HG02840 (cell line): ENCODE measurements around the gene KCNE4.

Experiments used
- ATAC-seq: cut with Tn5 transposase; IDR thresholded peaks from one replicate; pipeline ENCODE4 v1.9.1; 2021; ENCODE audit warnings: mild to moderate bottlenecking, moderate library complexity, moderate number of reproducible peaks; ENCODE audit not compliant: unreplicated experiment, low FRiP score

KCNE4 gene, protein sequence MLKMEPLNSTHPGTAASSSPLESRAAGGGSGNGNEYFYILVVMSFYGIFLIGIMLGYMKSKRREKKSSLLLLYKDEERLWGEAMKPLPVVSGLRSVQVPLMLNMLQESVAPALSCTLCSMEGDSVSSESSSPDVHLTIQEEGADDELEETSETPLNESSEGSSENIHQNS

DNA sequence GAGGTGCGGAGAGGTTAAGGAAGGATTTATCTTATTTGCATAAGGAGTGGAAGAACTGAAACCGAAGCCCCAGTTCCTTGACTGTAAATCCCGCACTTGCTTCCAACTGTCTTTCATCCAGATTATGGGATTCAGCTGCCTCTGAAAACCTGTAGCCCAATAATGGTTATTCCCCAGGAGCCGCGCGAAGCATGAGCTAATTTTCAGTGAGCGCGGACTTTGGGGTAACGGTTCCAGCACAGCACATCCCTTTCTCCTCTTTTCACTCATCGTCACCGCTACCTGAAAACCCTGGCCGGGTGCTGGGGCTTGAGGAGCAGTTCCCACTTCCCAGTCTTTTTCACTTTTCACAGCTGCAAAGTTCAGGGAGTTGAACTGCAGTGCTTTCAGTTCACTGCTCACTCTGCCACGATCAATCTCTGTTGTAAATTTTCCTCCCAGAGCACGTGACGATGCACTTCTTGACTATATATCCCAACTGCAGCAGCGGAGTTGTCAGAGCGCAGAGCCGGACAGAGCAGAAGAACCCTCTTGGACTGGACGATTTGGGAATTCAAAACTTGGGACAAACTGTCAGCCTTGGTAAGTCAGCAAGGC, at the start of gene KCNE4:
TSS of gene KCNE4 (plus strand) at position 498 of the 597 bp plus-strand sequence. CDS start 641 bp downstream, outside the sequence.
- ATAC-seq, result no peak

DNA sequence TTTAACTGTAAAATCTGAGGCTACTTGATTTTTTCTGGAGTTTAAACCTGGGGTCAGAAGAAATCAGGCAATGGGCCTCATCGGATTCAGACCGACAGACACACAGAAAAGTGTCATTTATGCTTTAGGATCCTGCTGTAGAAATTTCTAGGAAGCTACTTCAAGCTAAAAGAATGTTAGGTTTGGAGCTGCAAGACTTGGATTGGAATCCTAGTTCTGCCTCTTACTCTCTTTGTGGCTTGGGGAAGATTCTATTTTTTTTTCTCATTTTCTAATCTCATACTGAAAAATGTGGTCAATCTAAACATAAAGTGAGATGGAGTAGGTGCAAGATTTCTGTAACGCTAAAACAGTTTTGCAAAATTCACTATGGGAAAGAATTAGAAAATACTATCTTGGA, 48.8 kb upstream of the KCNE4 start:
- ATAC-seq, result no peak

DNA sequence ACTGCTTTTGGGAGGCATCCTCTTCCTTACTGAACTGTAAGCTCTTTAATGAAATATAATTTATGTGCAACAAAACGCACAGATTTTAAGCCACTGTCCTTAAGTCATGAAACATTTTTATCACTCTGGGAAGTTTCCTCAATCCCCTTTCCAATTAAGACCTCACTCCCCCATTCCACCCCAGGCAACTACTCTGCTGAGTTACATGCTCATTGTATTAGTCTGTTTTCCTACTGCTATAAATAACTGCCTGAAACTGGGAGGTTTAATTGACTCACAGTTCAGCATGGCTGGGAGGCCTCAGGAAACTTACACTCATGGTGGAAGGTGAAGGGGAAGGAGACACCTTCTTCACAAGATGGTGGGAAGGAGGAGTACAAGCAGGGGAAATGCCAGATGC, 46.5 kb upstream of the KCNE4 start:
- no peak for ATAC-seq

DNA sequence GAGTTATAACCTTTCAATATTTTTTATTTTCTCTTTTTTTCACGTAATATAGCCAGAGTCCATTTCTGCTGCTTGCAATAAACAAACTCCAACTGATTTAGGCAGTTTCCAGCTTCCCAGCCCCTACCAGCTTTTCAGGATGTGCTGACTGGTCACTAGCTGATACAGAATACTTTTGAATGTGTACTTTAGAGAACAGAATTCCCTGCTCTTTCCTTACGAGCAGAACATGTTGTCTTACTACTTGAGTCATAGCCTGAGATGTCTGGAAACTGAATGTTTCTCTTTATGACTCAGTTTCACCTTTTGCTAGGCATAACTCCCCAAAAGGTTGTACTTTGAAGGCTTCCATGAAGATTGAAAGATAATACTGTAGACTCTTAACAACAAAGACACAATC, 44.5 kb upstream of the KCNE4 start:
- no peak for ATAC-seq

DNA sequence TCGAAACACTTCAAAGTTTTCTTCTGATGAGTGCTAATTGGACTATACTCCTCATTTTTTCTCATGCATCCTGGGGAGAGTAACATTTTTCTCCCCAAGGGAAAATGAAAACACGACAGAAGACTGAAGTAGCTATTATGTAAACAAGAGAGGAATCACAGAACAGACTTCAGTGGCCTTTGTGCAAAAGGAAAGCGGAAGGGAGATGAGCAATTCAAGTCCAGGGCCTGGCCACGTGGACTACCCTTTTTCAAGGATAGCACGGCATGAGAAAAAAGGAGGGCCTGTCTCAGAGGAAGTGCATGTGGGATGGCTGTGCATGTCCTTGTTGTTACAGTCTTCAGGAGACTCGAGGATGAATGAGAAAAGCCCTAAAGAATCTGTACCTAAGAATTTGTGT, 43.8 kb upstream of the KCNE4 start:
- no peak for ATAC-seq

DNA sequence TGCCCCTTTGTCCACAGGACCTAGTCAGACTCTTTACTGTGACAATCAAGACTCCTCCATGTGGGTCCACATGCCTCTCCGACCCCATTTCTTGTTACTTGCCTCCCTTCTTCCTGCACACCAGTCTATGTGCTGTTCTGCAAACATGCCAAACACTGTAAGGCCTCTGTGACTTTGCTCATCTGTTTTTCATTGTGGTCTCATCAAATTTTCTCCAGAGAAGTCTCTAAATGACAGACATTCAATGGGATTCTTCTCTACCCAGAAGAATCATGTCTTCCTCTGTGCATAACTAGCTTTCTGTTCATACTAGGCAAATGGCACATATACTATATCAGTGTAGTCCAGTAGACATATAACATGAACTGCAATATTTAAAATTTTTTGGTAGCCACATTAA, 43.0 kb upstream of the KCNE4 start:
- ATAC-seq, result no peak

DNA sequence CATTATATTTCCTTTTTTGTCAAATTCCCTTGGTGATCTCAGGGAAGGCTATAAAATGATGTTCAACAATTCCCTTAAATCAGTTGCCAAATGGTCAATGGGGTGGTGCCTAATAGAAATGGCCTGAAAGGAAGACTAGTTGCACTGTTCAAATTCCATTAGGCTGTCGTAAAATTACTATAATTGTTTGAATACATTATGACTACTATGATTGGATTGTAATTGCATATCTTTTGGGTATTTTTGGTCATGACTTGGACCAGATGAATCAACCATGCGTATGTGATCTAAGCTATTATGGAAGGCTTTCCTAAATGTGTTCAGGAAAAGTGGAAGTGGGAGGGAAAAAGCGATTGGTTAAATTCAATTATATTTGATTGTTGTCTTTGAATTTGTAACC, 41.3 kb upstream of the KCNE4 start:
- no peak for ATAC-seq

DNA sequence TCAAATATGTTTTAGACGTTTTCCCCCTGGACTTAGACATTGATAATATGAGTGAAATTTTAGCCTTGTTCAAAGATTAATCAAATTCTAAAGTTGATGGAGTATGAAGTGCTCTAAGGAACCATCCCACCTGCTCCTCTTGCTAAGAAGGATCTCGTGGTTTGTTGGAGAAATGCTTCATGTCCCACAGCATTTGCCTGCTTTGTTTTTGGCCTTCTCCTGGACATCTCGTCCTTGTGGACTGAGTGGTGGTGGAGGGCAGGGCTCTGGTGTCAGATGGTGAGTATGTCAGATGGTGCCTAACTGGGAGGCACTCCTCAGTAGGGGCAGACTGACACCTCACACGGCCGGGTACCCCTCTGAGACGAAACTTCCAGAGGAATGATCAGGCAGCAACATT, 39.7 kb upstream of the KCNE4 start:
- ATAC-seq, result no peak

DNA sequence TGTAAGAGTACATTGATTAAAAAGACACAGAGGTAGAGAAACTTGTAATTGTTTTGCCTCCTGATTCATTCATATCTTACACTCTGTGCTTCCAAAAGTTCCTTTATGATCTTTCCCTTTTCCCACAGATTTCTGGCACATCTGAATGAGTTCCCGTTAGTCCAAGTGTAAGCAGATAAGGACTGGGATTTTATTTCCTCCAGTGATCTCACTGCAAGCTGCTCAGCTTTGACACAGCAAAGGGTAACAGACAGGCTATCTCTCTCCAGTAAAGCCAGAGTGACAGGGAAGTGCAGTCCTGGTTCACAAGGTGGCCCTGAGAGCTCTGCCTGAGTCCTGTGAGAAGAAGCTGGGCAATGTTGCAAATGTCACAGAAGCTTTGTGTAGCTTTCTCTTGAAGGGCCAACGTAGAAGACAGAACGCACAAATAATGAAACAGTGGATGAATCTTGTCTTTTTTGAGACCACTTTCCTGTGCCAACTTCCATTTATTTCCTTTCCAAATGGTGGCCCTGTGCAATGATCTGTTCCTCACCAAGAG, 32.5 kb upstream of the KCNE4 start:
- no peak for ATAC-seq

DNA sequence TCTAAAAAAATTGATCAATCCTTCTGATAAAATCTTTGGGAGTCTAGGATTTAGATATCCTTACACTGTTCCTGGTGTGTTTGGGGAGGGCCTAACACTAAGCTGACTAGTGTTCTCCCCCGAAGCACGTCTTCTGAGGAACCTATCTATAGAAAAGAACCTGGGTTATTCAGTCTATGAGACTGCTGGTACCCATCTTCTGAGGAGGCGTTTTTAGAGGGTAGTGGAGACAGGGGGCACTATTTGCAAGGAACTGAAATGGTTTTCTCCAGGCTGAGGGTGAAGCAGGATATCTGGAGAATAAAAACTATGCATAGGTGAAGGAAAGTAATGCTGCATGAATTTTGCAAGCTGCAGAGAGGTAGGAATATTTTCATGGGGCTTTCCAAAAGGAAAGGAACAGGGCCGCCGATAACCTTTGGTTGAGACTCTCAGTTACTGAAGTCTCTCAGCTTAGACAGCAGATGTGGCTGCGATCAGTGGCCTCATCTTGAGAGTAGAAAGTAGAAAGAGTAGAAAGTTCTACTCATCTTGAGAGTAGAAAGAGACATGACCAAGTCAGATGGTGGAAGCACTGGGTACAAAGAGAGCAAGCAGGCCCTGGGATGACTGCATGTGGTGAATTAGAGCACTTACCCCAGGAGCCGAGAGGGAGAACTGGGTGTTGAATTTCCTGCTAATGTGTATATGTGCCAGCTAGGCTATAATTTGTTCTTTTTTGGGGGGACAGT, 31.8 kb upstream of the KCNE4 start:
- no peak for ATAC-seq

DNA sequence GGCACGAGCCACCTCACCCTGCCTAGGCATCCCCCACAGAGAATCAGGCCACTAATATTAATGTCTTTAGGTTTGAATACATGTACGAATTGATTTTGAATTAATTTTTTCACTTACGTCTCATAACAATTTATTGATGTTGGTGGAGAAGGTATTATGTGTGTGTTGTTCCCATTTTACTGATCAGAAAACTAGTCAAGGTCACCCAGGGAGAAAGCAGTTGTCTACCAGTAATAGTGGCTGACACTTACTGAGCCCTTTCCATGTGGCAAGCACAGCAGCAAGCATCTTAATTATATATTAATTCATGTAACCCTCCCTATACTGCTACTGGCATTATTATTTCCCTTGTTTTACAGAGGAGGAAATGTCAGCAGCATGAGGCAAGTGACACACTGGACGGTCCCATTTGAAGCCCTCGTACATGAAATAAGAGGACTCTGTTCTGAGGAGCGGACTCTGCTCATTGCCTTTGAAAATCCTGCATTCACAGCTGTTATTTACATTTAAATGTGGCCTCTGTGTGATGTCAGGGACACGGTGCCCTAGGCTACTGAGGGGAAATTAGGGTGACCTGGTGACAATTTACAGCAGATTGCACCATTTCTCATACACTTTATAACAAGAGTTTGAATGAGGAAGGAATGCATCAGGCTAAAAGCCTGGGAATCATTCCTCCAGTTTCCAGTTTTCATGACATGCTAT, 30.9 kb upstream of the KCNE4 start:
- no peak for ATAC-seq

DNA sequence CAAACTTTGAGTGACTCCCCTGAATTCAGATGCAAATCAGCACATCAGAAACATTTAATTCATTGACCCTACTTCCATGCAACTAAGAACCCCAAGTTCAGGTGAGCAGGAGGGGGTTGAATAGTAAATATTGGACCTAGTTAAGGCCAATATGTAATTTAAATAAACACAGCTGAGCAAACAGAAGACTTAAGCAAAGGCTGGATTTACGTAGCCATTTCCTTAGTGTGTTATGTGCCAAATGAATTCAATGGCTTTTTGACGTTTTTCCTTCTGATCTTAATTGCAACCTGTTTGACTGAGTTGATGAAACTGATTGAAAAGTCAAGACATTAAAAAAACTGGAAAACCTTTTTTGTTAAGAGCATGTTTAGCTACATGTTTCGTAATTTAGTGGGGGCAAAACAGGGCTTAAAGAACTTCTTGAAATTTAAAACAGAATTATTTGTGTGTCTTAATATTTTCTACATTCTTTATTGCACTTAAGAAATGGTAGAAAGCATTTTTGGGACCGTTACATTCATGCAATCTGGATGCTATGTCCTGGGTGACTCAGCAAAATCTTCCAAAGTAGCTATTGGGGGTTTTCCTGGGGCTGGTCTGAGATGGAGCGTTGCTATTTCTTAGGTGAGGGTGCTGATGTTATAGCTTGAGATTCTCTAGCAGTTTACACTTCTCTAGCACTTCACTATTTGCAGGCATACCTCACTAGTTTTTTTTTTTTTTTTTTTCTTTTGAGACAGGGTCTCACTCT, 25.5 kb upstream of the KCNE4 start:
- ATAC-seq, result no peak

DNA sequence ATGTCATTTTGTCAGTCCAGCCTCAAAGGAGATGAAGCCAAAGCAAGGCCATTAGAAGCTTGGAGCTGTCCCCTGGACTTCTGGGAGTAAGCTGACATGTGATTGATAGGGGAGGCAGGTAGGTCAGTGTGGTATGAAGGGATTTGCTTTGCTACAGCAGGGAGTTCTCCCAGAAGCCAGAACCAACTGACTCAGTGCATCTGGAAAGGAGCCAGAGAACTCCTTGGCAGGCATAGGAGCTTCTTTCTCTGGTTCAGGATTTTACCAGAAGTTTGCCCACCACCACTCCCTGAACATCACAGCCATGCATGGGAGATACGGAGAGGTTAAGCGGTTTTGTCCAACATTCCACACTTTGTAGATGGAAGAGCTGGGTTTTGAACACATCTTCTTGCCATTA, 24.5 kb upstream of the KCNE4 start:
- ATAC-seq, result no peak

DNA sequence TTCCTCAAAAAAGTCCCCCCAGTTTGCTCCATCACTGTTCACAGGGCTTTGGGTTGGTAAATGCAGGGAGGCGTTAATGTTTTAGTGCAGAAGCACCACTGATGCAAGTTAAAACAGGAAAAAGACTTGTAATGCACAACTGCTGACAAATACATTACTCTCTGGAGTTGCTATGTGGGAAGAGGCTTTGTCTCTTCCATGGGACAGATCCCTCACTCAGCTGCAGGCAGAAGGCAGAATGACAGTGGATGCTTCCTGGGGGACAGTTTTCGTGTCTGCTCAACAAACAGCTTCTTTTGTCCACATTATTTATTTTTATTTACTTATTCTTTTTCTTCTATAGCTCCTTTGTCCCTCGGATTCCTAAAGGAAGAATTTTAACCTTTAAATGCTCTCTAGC, 22.7 kb upstream of the KCNE4 start:
- no peak for ATAC-seq

DNA sequence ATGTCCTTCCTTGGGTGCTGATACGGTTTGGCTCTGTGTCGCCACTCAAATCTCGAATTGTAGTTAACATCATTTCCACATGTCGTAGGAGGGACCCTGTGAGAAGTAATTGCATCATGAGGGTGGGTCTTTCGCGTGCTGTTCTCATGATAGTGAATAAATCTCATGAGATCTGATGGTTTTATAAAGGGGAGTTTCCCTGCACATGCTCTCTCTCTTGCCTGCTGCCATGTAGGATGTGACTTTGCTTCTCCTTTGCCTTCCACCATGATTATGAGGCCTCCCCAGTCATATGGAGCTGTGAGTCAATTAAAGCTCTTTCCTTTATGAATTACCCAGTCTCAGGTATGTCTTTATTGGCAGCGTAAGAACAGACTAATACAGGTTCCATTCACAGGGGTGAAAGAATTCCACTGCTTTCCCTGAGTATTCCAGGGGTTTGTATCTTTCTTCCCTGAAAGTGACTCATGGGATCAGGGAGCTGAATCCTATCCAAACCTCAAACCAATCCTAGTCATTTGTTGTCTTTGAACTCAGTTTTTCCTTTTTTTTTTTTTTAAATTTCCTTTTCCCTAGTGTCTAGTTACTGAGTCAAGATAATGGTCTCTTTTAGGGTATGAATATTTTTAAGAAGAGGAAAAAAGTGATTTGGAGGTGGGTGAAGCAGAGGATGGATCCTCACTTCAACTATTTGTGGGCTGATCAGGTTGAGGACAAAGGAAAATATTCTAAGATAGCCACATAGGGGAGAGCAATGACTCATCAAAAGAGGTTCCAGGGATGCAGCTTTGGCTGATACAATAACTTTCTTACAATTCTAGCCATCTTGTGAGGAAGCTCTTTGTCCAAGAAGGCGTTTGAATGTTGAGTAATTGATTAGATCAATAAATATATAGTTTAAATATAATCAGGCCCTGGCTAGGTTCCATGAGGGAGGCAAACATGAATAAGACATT, 19.5 kb upstream of the KCNE4 start:
- no peak for ATAC-seq

DNA sequence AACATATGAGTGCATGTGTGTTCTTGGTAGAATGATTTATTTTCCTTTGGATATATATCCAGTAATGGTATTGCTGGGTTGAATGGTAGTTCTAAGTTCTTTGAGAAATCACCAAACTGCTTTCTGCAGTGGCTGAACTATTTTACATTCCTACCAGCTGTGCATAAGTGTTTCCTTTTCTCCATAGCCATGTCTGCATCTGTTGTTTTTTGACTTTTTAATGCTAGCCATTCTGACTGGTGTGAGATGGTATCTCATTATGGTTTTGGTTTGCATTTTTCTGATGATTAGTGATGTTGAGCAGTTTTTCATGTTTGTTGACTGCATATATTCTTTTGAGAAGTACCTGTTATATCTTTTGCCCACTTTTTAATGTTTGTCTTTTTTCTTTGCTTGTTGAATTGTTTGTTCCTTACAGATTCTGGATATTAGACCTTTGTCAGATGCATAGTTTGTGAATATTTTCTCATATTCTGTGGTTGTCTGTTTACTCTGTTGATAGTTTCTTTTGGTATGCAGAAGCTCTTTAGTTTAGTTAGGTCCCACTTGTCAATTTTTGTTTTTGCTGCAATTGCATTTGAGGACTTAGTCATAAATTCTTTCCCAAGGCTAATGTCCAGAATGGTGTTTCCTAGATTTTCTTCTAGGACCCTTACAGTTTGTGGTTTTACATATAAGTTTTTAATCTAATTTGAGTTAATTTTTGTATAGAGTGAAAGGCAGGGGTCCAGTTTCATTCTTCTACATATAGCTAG, 17.6 kb upstream of the KCNE4 start:
- no peak for ATAC-seq

DNA sequence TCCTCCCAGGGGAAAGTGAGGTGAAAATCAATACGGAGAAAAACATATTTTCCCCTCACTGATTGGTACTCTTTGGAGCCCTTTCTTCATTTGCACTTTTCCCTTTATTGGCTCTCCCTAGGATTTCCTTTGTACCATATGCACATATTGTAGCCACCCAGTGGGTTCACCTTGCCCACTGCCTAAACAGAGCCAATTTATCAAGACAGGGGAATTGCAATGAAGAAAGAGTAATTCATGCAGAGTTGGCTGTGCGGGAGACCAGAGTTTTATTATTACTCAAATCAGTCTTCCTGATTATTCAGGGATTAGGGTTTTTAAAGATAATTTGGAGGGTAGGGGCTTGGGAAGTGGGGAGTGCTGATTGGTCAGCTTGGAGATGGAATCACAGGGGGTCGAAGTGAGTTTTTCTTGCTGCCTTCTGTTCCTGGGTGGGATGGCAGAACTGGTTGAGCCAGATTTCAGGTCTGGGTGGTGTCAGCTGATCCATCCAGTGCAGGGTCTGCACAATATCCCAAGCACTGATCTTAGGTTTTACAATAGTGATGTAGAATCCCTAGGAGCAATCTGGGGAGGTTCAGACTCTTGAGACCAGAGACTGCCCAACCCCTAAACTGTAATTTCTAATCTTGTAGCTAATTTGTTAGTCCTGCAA, 15.1 kb upstream of the KCNE4 start:
- no peak for ATAC-seq

DNA sequence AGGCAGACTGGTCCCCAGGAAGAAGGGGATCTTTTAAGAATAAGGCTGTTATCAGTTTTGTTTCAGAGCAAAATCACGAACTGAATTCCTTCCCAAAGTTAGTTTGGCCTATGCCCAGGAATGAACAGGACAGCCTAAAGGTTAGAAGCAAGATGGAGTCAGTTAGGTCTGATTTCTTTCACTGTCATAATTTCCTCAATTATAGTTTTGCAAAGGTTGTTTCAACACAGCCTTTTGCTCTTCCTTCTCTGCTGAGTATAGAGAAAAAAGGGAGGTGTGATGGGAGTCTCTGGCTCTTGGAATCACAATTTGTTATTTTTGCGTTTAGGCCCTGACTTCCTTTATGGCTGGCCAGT, 14.6 kb upstream of the KCNE4 start:
- no peak for ATAC-seq
